OCI-LY7 (cell line): ENCODE data around the gene CIITA.

Source experiments
- EZH2phosphoT487 ChIP-seq: fragments of 200-600 bp; sonication (generic); IDR thresholded peaks from 2 replicates; pipeline ENCODE4 v1.6.1; 2018; ENCODE audit warnings: low read depth, borderline replicate concordance, mild to moderate bottlenecking, mixed run types, antibody characterized with exemption, low read length, moderate library complexity, mixed read lengths
- TF ChIP-seq, protein P1 (sequence below): fragments of 200-600 bp; sonication (generic); conservative IDR thresholded peaks from 2 replicates; pipeline ENCODE4 v1.5.1; 2014; ENCODE audit warnings: mild to moderate bottlenecking, antibody characterized with exemption, low read length, moderate library complexity, mixed read lengths

DNA sequence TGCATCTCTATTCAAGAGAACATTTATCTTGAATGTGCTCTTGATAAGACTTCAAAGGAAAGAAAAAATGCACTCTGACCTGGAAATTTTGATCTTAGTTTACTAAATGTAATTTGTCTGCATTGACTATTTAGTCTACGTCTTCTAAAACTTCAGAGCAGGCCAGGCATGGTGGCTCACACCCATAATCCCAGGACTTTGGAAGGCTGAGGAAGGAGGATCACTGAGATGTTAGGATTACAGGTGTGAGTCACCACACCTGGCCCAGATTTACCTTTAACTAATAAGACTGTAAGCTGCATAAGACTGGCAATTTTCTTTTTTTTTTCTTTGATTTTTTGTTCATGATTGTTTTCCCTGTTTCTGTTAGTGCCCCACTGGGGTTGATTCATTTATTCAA lies 18.8 kb upstream of the CIITA start:
- TF ChIP-seq, protein P1, sequence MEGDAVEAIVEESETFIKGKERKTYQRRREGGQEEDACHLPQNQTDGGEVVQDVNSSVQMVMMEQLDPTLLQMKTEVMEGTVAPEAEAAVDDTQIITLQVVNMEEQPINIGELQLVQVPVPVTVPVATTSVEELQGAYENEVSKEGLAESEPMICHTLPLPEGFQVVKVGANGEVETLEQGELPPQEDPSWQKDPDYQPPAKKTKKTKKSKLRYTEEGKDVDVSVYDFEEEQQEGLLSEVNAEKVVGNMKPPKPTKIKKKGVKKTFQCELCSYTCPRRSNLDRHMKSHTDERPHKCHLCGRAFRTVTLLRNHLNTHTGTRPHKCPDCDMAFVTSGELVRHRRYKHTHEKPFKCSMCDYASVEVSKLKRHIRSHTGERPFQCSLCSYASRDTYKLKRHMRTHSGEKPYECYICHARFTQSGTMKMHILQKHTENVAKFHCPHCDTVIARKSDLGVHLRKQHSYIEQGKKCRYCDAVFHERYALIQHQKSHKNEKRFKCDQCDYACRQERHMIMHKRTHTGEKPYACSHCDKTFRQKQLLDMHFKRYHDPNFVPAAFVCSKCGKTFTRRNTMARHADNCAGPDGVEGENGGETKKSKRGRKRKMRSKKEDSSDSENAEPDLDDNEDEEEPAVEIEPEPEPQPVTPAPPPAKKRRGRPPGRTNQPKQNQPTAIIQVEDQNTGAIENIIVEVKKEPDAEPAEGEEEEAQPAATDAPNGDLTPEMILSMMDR, result no peak
- TF ChIP-seq EZH2phosphoT487, result no peak
